Colon (tissue), 2 donors: Measurements from ENCODE around the gene CHRNE.
A peak's percentile ranks its signal among the peaks of the same experiment; 100 is the strongest.
"Not testable (repeated sequence)": the region's sequence is repeated elsewhere in the genome, so short reads cannot be mapped to it uniquely, and the experiment has no call there.

Source experiments
- FAIRE-seq: peaks from 2 replicates; lab custom pipeline; 2012; peaks lifted over from hg19 to GRCh38; lab: Jason Lieb, UNC
- donor health status: control.
- donor health status: control.

The CHRNE gene

DNA sequence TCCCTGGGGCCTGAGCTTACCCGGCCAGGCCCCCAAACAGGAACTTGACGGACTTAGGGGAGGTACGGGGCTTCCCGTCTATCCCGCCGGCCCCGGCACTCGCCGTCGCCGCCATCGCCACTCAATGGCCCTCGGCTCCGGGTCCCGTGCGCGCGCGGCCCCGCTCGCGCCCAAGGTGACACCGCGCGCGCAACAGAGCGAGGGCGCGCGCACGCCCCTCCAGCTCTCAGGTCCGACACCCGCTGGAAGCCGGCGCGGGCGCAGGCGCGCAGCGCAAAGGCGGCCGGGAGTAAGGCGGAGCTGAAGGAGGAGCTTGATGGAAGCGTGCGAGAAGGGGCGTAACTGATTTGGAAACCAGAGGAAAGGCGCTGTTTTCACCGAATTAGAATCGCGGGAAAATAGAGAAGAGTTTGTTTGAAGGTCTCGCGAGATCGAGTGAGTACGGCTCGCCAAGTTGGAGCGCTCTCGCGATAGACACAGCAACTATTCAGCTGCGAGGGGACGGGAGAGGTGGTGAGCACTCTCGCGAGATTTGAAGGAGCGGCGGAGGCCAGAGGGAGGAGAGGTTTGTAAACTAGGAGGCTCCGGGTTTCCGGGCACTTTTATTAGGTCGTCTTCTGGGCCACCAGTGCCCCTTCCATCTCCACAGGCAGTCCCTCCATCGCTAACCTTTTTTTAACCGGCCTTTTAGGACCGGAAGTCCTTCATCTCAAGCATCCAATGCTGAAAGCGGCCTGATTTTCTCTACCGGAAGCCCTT lies 37.1 kb upstream of the CHRNE start, which contains the start of the genes RNF167 and SLC25A11:
Gene RNF167 (plus strand): TSS at position 473 of the 759 bp plus-strand sequence. CDS start 642 bp downstream, outside the sequence.
Gene SLC25A11 (minus strand): TSS at position 251 of the 759 bp plus-strand sequence. CDS start 136 bp downstream, at position 115.
- peak; percentile 18 for FAIRE-seq

DNA sequence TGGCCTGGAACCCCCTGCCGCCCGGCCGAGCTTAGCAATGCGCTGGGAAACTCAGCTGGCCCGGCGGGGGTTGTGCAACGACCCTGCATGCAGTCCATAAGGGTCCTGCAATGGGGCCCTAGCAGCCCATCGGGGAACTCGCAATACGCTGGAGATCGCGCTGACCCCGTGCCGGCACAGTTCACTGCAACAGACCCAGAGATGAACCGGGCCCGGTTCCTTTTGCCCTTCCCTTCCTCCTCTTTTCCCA lies 36.6 kb upstream of the CHRNE start:
- FAIRE-seq, result no peak

GRCh38 chr17:4938688-4939545 lies 36.0 kb upstream of the CHRNE start:
- no peak for FAIRE-seq

DNA sequence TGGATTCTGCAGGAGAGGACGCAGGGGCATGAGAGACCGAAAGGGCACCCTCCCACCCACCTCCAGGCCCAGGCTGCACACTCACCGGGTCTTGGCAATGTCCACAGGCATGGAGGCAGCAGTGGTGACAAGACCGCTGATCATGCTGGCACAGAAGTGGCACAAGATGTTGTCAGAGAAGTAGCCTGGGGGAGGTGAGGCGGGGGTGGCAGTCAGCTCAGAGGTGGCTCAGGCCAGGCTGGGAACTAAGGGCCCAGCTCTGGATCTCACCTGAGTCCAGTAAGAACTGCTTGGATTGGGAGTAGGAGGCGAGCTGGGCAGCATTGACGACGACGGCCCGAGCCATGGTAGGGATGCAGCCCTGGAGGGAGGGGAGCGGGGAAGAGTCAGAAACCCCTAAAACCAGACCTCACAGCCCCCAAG lies 35.2 kb upstream of the CHRNE start:
- no peak for FAIRE-seq

- FAIRE-seq, result no peak
Measured at GRCh38 chr17:4937553-4937952, 34.7 kb upstream of the CHRNE start.

DNA sequence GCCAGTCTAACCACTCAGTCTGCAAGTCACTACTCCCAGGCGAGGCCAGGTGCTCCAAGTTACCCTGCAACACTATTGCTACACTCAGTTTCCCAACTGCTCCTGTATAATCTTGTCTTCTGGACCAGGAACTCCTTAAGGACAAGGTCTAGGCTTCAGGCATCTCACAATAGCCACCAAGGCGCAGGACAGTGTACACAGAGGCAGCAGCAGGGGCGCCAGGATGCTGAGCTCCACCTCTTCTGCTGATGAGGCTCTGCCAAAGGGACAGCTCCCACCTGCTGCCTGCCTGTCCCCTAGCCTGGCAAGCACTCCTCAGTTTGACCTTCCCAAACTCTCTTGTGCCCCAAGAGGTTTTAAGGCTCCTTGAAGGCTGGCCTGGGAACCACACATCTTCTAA lies 33.5 kb upstream of the CHRNE start:
- no peak for FAIRE-seq

DNA sequence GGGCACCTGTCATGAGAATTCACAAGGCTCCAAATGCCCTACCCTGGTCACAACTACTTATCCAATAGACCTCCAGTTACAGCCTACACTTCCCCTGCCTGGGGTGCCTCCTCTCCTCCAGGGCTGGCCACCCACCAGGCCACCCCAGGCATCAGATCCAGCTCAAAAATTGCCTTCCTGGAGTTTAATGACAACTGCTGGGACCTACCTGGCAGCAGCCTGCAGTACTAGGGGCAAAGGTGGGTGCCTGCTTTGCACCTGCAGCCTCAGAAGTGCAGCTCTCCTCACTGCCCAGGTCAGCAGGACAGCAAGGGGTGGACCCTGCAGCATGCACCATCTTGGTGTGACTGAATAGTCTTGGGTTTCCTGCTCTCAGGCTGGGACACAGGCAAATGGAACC lies 32.8 kb upstream of the CHRNE start:
- FAIRE-seq, result no peak

DNA sequence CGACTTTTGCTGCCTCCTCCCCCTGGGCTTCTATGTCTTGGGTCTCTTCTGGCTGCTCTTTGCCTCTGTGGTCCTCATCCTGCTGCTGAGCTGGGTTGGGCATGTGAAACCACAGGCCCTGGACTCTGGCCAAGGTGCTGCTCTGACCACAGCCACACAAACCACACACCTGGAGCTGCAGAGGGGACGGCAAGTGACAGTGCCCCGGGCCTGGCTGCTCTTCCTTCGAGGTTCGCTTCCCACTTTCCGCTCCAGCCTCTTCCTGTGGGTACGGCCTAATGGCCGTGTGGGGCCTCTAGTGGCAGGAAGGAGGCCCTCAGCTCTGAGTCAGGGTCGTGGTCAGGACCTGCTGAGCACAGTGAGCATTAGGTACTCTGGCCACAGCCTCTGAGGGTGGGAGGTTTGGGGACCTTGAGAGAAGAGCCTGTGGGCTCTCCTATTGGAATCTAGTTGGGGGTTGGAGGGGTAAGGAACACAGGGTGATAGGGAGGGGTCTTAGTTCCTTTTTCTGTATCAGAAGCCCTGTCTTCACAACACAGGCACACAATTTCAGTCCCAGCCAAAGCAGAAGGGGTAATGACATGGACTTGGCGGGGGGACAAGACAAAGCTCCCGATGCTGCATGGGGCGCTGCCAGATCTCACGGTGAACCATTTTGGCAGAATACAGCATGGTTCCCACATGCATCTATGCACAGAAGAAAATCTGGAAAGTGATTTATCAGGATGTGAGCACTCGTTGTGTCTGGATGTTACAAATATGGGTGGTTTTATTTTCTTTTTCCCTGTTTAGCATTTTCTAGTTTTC lies 31.5 kb upstream of the CHRNE start:
- no peak for FAIRE-seq

- no peak for FAIRE-seq
Measured at GRCh38 chr17:4933646-4934045, 30.7 kb upstream of the CHRNE start.

DNA sequence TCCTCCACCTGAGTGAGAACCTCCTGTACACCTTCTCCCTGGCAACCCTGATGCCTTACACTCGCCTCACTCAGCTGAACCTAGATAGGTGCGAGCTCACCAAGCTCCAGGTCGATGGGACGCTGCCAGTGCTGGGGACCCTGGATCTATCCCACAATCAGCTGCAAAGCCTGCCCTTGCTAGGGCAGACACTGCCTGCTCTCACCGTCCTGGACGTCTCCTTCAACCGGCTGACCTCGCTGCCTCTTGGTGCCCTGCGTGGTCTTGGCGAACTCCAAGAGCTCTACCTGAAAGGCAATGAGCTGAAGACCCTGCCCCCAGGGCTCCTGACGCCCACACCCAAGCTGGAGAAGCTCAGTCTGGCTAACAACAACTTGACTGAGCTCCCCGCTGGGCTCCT lies 29.9 kb upstream of the CHRNE start:
- no peak for FAIRE-seq

- no peak for FAIRE-seq
Measured at GRCh38 chr17:4931963-4932362, 29.1 kb upstream of the CHRNE start, which contains the start of gene GP1BA. Gene GP1BA (plus strand): TSS chr17:4932277. CDS start chr17:4932605, 328 bp downstream.

DNA sequence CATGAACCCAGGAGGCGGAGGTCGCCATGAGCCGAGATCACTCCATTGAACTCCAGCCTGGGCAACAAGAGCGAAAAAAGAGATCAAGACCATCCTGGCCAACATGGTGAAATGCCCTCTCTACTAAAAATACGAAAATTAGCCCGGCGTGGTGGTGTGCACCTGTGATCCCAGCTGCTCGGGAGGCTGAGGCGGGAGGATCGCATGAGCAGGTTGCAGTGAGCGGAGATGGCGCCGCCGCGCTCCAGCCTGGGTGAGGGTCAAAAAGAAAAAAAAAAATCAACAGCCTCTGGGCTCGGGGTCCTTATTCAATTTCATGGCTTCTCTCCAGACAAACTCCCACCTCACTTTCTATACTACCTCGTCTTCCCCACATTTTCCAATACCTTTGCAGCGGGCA lies 26.0 kb upstream of the CHRNE start:
- no peak for FAIRE-seq

DNA sequence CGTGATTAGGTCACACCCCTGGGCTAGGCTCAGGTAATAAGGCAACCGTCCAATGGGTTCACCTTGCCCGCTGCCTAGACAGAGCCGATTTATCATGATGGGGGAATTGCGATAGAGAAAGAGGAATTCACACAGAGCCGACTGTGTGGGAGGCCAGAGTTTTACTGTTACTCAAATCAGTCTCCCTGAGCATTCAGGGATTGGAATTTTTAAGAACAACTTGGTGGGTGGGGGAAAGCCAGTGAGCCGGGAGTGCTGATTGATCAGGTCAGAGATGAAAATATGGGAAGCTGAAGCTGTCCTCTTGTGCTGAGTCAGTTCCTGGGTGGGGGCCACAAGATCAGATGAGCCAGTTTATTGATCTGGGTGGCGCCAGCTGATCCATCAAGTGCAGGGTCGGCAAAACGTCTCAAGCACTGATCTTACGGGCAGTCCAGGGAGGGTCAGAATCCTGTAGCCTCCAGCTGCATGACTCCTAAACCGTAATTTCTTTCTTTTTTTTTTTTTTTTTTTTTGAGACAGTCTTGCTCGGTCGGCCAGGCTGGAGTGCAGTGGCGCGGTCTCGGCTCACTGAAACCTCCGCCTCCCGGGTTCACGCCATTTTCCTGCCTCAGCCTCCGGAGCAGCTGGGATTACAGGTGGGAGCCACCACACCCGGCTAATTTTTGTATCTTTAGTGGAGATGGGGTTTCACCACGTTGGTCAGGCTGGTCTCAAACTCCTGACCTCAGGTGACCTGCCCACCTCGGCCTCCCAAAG lies 23.9 kb upstream of the CHRNE start:
- FAIRE-seq, result not testable (repeated sequence)

DNA sequence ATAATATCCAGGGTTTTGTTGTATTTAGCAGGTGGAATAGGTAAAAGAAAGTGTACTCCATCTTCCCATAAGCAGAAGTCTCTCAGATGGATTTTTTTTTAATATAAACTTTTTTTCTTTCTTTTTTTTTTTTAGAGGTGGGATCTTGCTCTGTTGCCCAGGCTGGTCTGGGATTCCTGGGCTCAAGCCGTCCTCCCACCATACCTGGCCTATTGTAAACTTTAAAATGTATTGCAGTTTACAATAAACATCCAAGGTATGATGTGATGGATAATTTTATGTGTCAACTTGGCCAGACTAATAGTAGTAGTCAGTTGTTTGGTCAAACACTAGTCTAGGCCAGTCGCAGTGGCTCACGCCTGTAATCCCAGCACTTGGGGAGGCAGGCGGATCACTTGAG lies 18.4 kb upstream of the CHRNE start:
- FAIRE-seq, result no peak

DNA sequence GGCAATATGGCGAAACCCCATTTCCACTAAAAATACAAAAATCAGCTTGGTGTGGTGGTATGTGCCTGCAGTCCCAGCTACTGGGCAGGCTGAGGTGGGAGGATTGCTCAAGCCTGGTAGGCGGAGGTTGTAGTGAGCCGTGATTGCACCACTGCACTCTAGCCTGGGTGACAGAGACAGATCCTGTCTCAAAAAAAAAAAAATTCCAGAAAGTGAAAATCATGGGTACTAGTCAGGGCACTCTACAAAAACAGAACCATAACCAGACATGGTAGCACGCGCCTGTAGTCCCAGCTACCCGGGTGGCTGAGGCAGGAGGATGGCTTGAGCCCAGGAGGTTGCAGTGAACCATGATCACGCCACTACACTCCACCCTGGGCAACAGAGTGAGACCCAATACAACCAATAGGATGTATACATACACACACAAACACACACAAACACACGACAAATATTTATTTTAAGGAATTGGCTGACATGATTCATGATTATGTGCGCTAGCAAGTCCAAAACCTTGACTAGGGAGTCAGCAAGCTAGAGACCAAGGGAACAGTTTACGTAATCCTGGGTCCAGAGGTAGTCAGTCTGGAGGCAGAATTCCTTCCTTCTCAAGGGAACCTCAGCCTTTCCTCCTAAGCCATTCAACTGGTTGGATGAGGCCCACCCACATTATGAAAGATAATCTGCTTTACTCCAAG lies 17.6 kb upstream of the CHRNE start:
- FAIRE-seq, result no peak

DNA sequence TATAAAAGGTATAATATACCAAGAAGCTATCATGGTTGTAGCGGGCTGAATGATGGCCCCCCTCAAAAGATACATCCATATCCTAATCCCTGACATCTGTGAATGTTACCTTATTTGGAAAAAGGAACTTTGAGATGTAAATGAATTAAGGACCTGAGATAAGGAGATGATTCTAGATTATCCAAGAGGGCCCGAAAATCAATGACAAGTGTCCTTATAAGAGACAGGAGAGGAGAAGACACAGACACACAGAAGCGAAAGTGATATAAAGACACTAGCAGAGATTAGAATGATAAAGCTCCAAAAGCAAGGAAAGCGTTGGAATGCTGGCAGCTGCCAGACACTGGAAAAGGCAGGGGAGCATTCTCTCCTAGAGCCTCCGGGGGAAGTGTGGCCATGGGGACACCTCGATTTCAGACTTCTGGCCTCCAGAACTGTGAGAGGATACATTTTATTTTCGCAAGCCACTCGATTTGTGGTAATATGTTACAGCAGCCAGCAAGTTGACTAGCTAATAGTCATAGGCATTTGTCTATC lies 16.7 kb upstream of the CHRNE start:
- no peak for FAIRE-seq

- FAIRE-seq, result not testable (repeated sequence)
Measured at GRCh38 chr17:4914551-4914950, 11.7 kb upstream of the CHRNE start.

GRCh38 chr17:4913994-4914393 lies 11.1 kb upstream of the CHRNE start:
- FAIRE-seq, result no peak

GRCh38 chr17:4908711-4909496 lies 6.0 kb upstream of the CHRNE start:
- FAIRE-seq, result no peak

DNA sequence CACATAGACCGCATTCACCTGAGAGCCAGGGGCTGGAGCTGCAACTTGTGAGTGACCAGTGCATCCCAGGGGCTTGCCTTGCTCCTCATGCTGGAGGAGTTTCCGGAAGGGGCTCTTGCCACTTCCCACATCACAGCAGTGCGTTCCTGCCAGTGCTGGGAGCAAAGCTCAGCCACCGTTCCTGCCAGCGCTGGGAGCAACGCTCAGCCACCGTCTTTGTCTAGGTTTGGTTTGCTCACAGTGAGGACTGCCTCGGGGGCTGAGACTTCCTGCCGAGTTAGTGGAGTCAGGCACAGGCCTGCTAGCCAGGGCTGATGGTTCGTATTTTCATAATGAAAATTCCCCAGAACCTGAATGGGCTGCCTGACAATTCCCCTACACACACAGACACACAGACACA lies 5.4 kb upstream of the CHRNE start:
- FAIRE-seq, result no peak
